Activated CD4-positive, CD25-positive, alpha-beta regulatory T cell treated with anti-CD3 and anti-CD28 coated beads, Interleukin-2, amount 50 U/mL, for 24 hours (primary cell): Measurements from ENCODE around the gene DOCK1.

Experiments used
- ATAC-seq, 2 donors: fragments of 150-1000 bp; cut with Tn5 transposase; one replicate each; pipeline ENCODE4 v1.10.0; 2021; ENCODE audit warnings: mild to moderate bottlenecking in 1 of 2, moderate library complexity in 1 of 2

DOCK1 gene

DNA sequence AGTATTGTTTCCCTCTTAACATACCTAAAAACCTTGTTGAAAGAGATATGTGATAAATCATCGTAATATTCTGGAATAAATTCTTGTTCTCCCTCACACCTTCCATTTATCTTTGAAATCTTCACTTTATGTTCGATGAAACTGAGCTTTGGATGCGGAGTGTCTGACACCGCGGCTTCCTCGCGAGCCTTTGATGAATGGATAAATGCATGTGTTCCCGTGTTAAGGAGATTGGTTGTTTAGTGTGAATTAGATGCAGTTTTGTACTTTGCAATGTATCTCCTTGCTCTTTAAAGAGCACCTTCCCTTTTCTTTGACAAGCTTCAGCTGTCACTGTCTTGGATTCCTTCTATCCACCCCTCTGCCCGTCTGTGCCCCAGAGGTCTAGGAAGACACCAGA is 138.1 kb downstream of the DOCK1 start:
- no peak for ATAC-seq

DNA sequence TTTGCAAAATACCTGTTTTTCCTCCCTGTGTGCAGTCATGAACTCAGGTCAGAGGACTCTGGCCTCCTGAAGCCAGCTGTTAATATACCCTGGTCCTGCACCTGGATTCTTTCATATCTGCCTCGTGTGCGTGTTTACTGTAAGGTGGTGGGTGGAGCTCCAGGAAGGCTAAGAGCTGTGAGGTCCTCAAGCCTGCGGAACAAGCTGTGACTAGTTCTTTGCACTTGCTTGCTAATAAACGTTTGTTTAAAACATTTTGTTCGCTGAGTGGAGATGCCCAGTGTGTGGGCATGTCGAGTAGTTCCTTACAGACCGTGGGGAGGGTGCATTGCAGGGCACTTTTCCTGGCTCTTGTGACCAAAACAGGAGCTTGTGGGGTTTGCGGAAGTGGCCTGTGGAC is 139.0 kb downstream of the DOCK1 start:
- no peak for ATAC-seq

DNA sequence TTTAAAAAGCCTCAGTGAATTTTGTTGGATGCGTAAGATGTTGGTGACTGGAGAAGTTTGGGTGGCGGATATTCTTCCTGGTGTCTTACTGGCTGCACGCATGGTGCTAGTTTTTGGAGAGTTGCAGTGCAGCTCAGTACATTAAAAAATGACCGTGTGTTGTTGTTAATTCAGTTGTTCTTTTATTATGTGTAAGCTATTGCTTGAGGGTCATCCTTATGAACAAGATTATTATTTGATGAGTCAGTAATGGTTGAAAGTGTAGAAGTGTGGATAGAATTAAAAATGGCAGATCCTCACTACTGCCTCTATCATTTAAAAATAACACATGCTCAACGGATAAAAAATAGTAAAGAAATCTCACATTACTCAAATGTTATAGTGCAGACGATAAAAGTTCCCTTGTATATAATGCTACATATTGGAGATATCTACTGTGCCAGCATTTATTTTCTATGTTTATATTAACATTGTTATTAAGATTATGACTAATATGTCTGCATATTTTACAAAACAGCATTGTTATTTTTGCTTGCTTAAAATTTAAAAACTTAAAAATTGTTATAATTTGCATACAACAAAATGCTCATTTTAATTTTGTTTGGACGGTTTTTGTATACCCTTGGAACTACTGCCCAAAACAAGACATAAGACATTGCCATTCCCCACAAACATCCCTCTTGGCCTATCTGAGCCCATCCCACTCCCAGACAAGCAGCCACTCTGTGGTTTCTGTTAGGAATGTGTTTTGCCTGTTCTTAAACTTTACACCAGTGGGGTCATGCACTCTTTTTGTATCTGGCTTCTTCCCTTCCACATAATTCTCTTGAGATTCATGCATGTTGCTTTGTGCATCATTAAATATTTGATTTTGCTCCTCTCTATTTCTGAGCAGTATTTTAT is 142.0 kb downstream of the DOCK1 start:
- ATAC-seq, result no peak

DNA sequence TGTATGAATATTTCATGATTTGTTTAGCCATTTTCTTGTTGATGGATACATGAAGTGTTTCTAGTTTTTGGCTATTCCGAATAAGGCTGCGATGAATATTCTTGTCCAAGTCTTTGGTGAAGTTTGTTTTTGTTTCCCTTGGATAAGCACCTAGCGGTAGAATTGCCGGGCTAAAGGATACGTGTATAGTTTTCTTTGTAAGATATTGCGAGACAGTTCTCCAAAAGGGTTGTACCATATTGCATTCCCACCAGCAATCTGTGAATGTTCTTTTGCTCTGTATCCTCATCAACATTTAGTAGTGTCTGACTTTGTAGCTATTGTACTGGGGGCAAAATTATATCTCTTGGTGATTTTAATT is 142.6 kb downstream of the DOCK1 start:
- ATAC-seq, result no peak

DNA sequence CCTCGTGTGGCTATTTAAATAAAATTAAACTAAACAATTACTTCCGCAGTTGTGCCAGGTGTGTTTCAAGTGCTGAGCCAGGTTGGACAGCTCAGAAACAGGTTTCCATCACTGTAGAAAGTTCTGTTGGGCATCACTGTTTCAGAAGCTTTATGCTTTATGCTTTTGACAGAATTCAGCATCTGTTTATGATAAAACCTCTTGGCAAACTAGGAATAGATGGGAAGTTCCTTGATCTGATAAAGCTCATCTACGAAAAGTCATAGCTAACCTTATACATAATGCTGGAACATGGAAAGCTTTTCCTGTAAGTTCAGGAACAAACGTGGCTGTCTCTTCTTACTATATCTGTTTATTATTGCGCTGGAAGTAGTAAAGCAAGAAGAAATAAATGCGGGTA is 143.4 kb downstream of the DOCK1 start:
- no peak for ATAC-seq

DNA sequence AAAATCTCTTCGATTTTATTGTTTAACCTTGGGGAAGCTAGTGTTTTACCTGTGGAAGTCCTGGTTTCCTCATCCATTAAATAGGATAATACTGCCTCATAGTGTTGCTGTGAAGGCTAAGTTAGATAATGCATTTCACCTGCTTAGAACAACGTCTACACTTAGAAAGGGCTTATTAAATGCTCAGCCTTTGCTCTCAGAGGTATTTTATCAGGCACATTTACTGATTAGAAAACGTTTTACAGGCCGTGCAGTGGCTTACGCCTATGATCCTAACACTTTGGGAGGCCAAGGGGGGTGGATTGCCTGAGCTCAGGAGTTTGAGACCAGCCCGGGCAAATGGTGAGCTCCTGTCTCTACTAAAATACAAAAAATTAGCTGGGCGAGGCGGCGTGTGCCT is 146.8 kb downstream of the DOCK1 start:
- no peak for ATAC-seq

DNA sequence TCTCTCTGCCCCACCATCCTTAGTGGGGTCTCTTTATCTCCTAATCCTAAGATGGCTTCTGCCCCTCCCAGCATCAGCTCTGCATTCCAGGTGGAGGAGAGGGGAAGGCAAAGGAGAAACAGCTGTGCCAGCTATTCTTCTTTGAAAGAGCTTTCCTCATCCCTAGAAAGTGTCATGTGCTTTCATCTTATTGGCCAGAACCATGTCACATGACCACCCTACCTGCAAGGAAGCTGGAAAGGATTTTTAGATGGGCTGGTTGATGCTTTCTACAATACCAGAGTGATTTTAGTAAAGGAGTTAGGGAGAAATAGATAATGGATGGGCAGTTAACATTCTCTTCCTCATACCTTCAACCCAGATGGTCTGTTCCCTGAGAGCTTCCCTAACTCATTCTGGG is 150.0 kb downstream of the DOCK1 start:
- ATAC-seq, result no peak

DNA sequence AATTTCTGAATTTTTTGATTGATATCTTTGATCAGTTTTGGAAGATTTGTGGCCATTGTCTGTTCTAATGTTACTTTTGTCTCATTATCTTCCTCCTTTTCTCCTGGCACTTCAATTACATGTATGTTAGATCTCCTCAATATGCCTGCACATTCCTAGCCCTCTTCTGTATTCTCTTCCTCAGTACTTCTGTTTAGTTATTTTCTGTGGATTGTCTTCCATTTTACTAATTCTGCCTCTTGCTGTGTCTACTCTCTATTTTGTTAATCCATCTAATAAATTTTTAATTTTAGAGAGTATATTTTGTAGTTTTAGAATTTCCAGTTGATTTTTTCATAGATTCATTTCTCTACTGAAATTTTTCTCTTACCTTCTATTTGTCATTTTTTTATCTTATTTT is 154.1 kb downstream of the DOCK1 start:
- ATAC-seq, result no peak

DNA sequence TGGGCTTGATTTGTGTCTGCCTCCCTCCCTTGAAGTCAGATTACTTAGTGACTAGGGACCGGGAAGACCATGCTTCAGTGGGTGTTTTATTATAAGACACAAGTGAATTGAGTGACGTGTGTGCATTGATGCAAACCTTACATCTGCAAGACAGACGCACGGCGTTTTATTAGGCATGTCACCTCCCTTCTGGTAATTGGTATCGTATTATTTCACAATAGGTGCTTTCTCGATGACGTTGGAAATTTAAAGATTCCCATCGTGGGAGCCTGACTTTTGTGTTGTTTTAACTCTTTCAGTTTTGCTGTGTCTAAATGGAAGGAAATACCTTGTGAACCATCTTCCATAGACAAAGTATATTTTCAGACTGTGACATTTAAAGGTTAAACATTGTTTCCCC is 158.5 kb downstream of the DOCK1 start:
- no peak for ATAC-seq

DNA sequence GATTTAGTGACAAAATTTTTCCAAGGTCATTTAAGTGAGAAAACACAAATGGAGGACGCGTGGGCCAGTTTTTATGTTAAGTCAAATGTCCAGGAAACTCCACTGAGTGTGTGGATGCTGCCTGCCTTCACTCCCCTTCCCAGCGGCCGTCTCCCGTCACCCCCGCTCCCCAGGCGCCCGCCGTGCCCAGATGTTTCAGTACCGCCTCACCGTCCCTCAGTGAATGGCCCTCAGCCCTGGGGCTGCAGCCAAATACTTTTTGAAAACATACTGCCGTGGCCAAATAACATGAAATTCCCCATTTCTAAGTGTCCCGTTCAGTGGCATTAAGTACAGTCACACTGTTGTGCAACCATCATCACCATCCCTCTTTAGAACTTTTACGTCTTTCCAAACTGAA is 159.2 kb downstream of the DOCK1 start:
- ATAC-seq, result no peak

DNA sequence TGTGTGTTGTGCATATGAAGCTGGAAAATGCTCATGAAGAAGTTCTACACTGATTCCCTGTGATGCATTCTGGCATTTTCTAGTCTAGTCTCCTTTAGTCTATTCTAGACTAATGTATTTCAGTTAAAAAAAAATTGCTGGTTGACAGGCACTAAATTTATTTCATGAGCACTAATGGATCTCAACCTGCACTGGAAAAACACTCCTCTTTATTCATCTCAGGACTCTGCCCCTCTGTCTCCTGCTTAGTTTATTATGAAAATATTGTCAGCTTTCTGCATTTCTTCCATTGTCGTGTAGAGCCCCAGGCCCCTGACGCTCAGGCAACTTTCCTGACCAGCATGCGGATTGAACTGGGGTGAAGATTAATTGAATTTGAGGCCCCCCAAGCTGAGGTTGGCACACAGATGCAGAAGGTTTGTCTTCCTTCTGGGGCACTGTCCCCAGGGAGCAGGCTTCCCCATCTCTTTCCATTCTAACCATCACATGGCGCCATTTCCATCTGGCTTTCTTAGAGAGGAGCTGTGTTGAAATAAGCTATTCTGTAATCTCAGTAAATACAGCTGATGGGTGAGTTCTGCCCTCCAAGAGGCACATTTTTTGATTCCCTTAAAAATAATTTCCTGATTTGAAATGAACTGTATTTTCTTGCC is 162.4 kb downstream of the DOCK1 start:
- ATAC-seq, result no peak

DNA sequence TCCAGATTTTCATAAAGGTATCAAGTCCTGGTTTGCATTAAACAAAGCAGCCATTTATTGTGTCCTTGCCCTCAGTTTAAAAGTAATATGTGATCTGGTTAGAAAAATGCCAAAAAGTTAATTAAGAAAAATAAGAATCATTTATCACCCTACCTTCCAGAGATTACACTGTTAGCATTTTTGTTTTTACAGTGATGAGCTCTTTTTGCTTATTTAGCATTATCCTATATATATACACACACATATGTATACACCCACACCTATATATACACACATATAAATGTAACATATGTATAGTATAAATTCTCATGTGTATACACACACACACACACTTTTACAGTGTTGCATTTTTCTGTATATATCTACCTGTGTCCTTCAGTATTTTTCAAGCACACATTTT is 163.3 kb downstream of the DOCK1 start:
- ATAC-seq, result no peak

DNA sequence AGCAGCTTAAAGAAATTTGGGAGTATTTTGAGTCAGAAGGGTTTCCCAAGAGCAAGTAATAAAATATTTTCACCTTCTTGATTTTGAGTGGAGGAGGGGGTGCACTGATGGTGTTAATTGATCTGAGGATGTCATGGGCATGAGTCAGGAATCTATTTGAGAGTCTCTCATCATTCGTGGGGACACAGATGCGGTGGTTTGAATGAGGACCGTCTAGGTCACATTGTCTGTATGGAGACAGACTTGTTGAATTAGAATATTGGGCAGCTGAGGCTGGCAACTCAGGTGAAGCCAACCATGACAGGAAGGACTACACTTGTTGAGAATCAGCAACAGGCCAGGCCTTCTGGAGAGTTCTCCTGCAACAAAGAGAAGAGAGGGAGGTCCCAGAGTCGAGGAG is 164.2 kb downstream of the DOCK1 start:
- no peak for ATAC-seq

DNA sequence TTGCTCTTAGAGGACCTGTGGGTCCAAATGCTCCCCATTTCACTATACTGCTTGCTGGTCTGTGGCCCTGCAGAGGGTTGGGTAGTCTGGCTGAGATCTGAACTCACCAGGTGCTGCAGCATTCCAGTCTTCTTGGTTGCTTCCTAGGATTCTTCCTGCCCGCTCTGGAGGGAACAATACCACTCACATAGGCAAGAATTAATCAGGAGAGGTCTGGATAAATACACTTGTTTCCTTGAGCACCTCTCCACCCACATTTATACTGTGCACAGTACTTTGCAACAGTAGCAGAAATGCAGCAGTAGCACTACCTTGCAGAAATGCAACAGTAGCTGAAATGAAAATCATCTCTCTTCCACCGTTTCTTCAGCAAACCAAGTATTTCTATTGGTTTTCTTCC is 165.9 kb downstream of the DOCK1 start:
- no peak for ATAC-seq

DNA sequence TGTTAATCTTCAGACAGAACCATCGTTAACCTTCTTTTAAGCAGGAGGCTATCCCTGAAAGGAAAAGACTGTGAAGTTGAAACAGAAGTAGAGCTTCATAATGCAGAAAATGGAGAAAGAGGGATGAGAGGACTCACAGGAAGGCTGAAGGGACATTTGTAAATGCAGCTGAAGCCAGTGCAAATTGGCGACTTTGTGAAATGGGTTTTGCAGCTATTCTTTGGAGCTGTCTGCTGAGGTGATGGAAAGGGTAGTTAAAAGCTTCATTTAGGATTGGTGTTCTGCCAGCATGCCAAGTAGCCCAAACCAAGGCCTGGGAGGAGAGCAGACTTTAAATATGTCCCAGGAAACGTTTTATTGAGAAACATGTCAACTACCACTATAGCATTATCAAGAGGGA is 168.4 kb downstream of the DOCK1 start:
- no peak for ATAC-seq

DNA sequence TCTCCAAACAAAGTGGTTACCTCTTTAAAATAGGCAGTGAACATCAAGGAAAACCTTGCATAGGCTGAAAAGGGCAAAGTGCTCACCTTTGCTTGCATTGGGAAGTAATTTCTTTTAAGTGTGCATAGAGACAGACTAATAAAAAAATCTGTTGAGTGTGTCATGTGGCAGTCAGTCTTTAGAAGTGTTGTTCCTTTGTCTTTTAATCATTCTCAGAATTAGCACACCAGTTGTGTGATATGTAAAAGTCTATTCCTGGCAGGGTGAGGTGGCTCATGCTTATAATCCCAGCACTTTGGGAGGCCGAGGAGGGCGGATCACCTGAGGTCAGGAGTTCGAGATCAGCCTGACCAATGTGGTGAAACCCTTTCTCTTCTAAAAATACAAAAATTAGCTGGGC is 174.2 kb downstream of the DOCK1 start:
- no peak for ATAC-seq

DNA sequence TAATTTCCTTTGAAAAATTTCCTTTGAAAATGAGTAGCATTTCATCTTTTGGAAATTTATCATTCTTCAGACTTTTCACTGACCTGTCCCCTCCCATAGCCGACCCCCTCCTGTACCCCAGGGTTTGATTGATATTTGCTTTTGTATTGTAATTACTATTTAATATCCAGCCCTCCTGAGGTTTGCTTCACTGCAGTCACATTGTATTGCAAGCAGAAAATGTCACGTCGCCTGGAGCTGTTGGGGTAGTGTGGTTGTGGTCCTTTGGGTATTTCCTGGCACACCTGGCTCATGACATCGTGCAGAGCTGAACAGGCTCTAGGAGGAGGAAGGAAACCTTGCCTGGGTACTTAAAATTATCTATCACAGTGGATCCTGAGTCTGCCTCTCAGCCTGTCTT is 175.1 kb downstream of the DOCK1 start:
- no peak for ATAC-seq

DNA sequence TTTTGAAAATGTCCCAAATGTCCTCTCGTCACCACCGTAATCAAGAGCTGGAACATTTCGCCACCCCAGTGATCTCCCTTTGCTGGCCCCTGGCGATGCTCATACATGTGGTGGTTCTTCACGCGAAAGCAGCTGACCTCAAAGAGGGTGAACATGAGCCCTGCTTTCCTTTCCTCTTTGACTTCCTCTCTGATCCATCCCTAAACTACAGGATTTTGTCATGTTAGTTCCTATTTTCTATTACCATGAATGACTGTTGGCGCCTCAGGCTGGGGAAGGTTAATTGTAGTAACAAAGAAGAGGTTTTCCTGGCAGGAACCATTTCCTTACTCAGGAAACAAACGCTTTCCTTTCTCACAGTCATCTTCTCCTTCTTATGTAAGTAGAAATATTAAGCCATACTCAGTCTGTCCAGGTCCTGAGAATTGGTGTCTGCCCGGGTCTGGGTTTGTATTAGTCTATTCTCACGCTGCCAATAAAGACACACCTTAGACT is 176.7 kb downstream of the DOCK1 start:
- no peak for ATAC-seq

DNA sequence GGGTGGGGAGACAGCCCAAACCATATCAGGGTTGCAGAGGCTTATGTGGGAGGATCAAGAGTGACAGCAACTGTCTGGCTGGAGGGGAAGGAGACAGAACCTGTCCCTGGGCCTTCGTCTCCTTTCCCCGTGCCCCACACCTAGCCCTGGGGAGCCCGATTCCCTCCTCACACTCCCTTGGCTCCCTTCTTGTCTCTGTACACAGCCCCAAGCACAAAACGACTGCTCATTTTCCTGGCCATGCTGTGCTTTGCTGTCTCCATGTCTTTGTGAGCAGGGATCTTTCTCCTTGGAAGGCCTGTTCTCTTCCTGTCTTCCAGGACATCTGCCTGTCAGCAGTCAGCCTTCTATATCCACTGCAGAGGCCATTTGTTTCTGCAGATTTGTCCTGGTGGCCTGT is 177.4 kb downstream of the DOCK1 start:
- no peak for ATAC-seq

DNA sequence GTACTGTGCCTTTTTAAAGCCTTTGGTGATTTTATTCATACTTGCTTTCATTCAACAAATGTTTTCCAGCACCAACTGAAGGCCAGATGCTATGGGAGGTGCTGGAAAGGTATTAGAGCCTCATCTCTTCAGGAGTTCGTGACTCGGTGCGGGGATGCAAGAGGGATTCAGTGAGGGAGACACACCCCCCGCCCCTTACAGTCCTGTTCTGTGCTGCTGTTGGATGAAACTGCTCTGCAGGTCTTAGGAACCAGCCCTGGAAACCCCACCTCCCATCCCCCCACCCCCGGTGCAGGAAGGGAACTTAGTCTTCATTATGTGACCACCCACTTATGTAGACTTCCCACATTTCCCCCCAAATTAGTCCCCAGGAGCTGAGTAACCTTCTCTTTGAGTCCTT is 180.7 kb downstream of the DOCK1 start:
- no peak for ATAC-seq

DNA sequence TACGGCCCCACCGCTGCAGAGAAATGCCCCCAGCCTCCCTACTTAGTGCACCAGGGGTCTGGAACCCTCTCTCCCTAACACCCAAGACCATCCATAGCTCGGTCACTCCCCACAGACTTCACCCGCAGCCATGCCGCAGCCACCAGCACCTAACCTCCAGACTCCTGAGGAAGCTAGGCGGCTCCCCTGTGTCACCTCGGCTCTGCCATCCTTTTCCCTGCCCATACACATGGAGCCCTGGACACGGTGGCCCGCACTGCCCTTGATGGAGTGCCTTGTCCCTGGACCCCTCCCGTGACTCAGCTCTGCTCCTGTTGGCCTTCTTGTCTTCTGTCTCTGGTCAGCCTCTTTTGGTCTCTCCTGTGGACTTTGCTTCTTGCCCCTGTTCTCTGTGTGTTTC is 183.7 kb downstream of the DOCK1 start:
- ATAC-seq, result no peak

DNA sequence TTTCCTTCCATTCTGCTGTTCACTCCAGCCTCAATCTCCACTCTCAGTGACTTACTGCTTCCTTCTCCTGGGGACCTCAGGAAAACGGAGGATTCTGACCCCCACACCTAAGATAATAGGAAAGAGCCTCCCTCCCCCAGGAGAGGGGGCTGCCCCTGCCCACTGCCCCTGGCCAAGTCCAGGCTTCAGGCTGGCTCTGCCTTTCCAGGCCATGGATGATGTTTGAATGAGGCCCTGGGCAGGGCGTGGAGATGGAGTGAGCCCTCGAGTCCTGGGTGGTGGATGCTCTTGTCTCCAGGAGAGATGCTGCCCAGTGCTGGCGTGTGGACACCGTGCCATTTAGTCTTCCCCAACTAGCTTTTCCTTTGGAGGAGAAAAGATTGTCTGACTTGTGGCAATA is 184.2 kb downstream of the DOCK1 start:
- no peak for ATAC-seq

DNA sequence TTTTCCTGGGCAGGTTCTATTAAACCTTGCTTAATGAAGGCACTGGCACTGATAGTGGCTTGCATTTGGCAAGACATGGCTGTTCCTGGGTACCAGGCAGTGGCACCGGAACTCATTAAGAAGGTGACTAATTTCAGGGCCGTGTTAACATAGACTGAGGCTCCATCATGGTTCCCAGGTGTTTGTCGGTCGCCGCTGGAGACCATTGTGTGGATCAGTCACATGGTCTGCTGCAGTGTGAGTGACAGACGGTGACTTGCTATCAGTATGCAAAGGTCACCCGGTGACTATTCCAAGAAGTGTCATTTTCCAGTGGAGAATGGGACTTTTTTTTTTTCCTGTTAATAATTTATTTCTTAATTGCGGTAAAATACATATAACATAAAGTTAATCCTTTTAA is 184.9 kb downstream of the DOCK1 start:
- ATAC-seq, result no peak

DNA sequence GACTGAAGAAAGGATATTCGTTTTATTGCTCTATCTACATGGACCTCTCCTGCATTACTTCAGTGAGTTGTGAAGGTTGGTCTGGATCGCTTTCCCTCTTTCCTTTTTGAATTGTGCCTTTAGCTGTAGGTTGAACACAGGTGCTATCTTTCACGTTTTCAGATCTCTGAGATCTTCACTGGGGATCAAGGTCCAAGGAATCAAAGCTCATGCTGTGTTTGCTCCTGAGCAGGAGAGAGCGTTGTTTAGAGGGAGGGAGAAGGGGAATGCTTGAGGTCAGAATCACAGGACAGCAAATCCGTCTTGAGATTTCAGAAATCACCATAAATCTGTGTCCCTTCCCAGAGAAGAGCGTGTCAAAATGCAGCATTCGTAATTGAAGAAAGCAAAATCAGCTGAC is 186.1 kb downstream of the DOCK1 start:
- ATAC-seq, result no peak

DNA sequence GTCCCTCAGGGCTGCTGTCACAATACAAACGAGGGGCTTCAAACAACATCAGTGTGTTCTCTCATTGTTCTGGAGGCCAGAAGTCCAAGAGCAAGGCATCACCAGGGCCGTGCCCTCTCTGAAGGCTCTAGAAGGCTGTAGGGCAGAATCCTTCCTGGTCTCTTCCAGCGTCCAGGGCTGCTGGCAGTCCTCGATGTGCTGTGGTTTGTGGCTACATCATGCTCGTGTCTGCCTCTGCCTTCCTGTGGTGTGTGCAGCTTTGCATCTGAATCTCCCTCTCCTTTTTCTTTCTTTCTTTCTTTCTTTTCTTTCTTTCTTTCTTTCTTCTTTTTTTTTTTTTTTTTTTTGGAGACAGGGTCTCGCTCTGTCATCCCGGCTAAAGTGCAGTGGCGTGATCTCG is 187.7 kb downstream of the DOCK1 start:
- no peak for ATAC-seq
